NCI-H446 treated with DMSO at 0.1 percent for 48 hours (cell line): Measurements from ENCODE around the gene DNAH6.
"Not testable (repeated sequence)": the region's sequence is repeated elsewhere in the genome, so short reads cannot be mapped to it uniquely, and the experiment has no call there.

ENCODE experiments used
- DNase-seq: peaks from one replicate; lab custom pipeline; 2025; lab: John Stamatoyannopoulos, UW

Gene DNAH6

GRCh38 chr2:84838434-84839145 lies 322.3 kb downstream of the DNAH6 start:
- DNase-seq, result no peak

DNA sequence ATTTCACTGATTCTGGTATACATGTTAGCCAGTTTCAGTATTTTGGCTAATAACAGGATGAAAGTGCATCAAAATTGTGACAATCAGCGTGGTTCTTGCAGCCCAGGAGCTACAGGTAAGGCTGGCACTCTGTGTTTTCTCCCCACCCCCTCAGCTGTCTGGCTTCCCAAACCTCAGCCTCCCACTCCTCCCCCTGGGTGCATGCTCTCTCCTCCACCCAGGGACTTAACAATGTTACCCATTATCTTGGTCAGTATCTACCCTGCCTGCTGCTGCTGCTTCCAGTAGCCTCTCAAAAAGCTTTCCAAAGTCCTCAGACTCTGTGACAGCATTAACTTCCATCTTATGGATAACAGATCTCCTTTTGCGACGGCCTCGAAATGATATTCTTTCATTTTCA lies 323.6 kb downstream of the DNAH6 start:
- no peak for DNase-seq

DNA sequence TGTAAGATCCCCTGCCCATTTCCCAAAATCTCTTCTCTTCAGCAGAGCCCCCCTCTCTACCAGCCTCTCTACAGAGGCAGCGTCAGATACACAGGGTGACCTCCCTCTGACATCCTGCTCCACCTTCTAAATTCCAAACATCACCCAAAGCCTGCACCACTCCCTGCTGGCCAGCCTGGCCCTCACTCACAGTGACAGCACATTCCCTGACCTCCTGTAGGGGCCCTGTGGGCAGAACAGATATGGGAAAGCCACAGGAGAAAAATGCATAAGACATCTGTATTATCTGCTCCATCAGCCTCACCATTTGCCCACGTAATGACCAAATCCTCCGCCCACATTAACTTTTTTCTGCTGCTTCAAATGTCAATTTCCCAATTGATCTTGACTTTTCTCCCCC lies 324.0 kb downstream of the DNAH6 start:
- no peak for DNase-seq

DNA sequence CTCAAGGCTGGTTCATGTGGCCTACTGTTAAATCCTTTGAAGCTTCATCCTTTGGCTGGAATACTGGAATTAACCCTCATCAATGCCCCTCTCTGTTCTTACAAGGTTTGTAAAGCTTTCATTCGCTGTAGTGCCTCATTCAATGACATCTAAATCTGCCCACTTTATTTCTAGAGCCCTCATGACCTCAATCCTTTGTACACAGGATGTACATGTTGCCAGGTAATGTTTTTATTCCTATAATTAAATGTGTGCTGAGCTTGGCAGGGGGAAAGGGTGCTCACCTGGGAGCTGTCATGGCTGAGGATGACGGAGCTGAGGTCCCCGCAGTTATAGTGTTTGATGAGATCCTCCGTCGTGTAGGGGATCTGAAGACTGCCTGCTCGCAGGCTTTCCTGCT lies 325.3 kb downstream of the DNAH6 start:
- DNase-seq, result no peak

DNA sequence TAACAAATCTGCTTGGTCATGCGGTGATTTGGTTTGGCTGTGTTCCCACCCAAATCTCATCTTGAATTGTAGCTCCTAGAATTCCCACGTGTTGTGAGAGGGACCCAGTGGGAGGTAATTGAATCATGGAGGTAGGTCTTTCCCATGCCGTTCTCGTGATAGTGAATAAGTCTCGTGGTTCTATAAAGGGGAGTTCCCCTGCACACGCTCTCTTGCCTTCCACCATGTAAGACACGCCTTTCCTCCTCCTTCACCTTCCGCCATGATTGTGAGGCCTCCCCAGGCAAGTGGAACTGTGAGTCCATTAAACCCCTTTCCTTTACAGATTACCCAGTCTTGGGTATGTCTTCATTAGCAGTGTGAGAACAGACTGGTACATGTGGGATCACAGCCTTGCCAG lies 327.8 kb downstream of the DNAH6 start:
- DNase-seq, result no peak

DNA sequence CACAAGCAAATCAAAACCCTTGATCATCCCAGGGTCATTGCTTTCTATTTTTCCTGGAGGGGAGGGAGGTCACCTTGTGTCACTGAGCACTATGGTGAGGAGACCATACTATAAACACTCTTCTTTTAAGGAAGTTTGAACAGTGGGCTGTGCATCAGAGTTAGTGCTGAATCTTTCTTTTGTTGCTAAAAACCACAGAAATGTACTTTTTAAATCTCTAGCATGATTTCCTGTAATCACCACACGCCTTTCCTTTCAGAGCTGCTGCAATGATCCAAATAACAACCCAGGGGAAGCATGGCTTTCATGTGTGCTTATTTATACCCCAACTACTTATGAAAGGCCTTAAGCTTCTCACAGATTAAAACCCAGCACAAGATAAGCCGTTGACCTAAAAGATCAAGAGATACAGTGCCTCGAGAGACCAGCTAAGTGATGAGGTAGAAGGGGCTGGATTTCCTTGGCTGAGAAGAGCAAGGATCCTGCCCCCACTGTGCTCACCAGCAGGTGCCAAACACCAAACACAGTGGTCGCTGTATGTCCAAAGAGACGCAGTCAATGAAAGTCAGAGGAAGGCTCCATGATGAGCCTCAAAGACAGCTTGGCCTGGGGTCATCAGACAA lies 329.9 kb downstream of the DNAH6 start:
- no peak for DNase-seq

DNA sequence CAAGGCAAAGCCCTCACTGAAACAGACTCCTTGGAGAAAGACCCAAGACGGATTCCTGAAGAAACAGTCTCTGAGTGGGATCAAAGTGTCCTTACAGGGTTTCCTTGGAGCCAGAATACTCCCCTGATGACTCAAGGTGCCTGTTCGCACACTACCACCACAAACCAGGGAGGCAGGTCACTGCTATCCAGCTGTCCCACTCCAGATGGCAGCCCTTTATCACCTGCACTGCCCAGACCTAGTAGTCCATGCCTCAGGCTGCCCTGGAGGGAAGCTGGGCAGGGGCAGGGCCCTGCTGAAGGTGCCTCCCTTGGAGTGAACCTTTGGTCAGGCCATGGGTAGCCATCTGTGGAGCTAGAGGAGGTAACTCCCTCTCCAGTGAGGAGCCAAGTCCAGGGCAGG lies 330.4 kb downstream of the DNAH6 start:
- no peak for DNase-seq

DNA sequence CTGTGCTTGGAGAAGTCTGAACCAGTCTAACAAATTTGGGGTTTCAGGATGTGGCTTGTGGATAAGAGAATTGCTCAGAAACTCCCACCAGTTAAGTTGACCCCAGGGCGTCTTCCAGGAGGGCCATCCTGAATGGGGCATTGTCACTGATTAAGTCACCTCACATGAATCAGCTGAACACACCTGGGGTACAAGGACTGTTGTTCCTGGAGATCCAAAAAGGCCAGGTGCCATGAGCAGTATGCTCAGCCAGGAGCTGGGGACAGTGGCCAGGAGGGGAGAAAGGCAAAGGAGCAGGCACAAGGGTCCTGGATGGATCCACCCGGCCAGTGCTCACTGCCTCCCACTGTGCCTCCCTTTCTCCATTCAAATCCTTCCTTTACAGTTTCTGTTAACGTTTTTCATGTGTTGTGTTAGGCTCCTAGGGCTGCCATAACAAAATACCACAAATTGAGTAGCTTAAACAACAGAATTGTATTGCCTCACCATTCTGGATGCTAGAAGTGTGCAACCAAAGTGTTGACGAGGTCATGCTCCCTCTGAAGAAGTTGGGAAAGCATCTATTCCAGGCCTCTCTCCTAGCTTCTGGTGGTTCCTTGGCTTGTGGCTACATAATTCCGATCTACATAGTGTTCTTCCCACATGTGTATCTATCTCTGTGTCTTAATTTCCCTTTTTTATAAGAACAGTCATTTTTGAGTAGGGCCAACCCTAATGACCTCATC lies 331.2 kb downstream of the DNAH6 start:
- no peak for DNase-seq

- DNase-seq, result peak; percentile 66
Observed at GRCh38 chr2:84849271-84849952, 333.1 kb downstream of the DNAH6 start.

- no peak for DNase-seq
Observed at GRCh38 chr2:84850471-84850870, 334.2 kb downstream of the DNAH6 start.

DNA sequence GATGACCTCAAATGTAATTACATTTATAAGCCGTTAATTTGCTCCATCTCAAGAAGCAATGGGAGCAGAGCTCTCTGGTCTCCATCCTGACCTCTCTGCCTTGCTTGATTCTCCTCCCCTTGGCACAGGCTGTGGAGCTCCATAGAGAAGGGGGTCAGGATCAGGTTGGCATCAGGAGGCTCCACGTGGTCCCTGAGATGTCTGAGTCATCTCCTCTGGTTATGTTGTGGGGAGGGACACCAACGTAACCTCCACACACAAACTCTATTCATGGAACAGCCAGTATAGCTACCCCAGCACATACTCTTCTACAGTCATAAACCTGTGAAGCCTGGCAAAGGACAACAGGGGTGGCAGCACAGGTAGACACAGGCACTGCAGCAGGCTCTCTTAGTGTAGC lies 335.6 kb downstream of the DNAH6 start:
- DNase-seq, result no peak

- no peak for DNase-seq
Observed at GRCh38 chr2:84854850-84855249, 338.6 kb downstream of the DNAH6 start.

- no peak for DNase-seq
Observed at GRCh38 chr2:84855731-84856130, 339.4 kb downstream of the DNAH6 start.

- DNase-seq, result no peak
Observed at GRCh38 chr2:84856787-84857186, 340.5 kb downstream of the DNAH6 start.

- DNase-seq, result no peak
Observed at GRCh38 chr2:84857566-84857965, 341.3 kb downstream of the DNAH6 start.

DNA sequence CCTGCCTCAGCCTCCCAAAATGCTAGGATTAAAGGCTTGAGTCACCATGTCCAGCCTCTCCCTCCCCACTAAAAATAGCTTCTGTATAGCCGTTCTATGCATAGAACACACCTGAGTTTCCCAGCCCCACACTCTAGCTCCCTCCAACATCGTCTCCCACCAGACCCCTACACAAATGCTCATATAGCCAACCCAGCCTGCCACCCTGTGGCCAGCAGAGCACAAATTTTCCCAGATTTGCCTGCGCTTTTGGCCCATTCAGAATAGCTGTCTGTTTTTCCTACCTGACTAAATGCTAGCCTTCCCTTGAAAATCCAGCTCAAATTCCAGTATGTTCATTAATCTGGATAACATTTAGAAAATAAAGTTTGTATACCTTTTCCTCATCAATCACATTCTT lies 341.8 kb downstream of the DNAH6 start:
- DNase-seq, result no peak

- DNase-seq, result no peak
Observed at GRCh38 chr2:84858937-84859336, 342.6 kb downstream of the DNAH6 start.

GRCh38 chr2:84861539-84861938 lies 345.2 kb downstream of the DNAH6 start:
- DNase-seq, result no peak

GRCh38 chr2:84862006-84862405 lies 345.7 kb downstream of the DNAH6 start:
- no peak for DNase-seq

DNA sequence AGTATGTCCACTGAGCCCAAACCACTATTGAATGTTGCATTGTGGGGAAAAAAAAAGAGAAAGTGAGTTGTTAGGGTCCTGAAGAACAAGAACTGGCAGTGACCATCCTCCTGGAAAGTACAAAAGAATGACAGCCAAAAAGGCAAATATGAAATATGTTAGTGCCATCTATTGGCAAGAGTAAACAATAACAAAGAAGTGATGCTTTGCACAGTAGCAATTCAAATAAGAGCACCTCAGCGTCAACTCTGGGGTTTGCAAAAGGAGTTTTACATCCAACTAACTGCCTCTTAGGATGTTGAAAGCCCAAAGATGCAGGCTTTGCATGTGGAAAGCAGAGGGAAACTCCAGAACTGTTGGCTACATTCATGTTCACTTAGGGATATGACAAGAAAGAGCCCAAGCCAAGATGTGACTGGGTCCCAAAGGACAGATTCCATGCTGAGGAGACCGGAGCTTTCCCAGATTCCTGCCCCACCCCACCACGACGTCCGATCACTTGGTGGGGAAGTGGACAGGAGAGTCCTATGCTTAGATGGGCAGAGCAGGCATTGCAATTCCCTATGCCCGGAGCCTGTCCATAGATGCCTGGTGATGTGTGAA lies 349.0 kb downstream of the DNAH6 start:
- no peak for DNase-seq

- DNase-seq, result no peak
Observed at GRCh38 chr2:84866122-84866521, 349.8 kb downstream of the DNAH6 start.

- not testable (repeated sequence) for DNase-seq
Observed at GRCh38 chr2:84868327-84868726, 352.0 kb downstream of the DNAH6 start.
